Measurements from ENCODE around the gene NIFK.

- no peak for TF ChIP-seq CTCF (IDR thresholded peaks at IDR 0.05)
- TF ChIP-seq EZH2 (IDR thresholded peaks at IDR 0.05; ENCODE audit: borderline replicate concordance, insufficient read depth, low read depth, low read length, poor library complexity, severe bottlenecking): no peak
These were observed 13.4 kb downstream of the NIFK start for GRCh38 chr2:121723316-121723715.
